ENCODE results near the gene RNU1-1.
"Not testable (repeated sequence)": the region's sequence is repeated elsewhere in the genome, so short reads cannot be mapped to it uniquely, and the experiment has no call there.

DNA sequence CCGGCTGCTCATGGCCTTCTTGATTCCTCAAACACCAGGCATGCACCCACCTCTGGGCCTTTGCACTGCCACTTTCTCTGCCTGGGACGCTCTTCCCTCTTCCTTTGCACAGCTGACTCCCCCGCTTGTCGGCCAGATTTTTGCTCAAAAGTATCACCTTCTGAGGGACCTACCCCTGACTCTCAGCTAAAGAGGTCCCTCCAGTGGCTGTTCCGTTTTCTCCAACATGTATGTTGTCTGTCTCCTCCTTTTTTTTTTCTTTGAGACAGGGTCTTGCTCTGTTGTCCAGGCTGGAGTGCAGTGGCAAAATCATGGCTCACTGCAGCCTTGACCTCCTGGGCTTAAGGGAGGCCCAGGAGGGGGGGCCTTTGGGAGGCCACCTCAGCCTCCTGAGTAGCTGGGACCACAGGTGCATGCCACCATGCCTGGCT is 16.6 kb downstream of the RNU1-1 start:
- TF ChIP-seq, protein P1, sequence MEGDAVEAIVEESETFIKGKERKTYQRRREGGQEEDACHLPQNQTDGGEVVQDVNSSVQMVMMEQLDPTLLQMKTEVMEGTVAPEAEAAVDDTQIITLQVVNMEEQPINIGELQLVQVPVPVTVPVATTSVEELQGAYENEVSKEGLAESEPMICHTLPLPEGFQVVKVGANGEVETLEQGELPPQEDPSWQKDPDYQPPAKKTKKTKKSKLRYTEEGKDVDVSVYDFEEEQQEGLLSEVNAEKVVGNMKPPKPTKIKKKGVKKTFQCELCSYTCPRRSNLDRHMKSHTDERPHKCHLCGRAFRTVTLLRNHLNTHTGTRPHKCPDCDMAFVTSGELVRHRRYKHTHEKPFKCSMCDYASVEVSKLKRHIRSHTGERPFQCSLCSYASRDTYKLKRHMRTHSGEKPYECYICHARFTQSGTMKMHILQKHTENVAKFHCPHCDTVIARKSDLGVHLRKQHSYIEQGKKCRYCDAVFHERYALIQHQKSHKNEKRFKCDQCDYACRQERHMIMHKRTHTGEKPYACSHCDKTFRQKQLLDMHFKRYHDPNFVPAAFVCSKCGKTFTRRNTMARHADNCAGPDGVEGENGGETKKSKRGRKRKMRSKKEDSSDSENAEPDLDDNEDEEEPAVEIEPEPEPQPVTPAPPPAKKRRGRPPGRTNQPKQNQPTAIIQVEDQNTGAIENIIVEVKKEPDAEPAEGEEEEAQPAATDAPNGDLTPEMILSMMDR (IDR thresholded peaks at IDR 0.05) = not testable (repeated sequence)
- TF ChIP-seq POLR2A (IDR thresholded peaks at IDR 0.05) = not testable (repeated sequence)

Measured in heart left ventricle (tissue), 13 donors.